ENCODE data around the gene SH3BP2. TPM values are rescaled to one million over a fixed set of nuclear protein-coding genes. Genes with fewer than 3 reads are reported as not detected.

SH3BP2 gene
- total RNA-seq, 1 donor = 23.3 TPM

- peak; percentile 78 for DNase-seq (ENCODE audit: low read depth)
- TF ChIP-seq, protein P1, sequence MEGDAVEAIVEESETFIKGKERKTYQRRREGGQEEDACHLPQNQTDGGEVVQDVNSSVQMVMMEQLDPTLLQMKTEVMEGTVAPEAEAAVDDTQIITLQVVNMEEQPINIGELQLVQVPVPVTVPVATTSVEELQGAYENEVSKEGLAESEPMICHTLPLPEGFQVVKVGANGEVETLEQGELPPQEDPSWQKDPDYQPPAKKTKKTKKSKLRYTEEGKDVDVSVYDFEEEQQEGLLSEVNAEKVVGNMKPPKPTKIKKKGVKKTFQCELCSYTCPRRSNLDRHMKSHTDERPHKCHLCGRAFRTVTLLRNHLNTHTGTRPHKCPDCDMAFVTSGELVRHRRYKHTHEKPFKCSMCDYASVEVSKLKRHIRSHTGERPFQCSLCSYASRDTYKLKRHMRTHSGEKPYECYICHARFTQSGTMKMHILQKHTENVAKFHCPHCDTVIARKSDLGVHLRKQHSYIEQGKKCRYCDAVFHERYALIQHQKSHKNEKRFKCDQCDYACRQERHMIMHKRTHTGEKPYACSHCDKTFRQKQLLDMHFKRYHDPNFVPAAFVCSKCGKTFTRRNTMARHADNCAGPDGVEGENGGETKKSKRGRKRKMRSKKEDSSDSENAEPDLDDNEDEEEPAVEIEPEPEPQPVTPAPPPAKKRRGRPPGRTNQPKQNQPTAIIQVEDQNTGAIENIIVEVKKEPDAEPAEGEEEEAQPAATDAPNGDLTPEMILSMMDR (IDR thresholded peaks at IDR 0.05; ENCODE audit: insufficient read depth, low read depth, low read length) = no peak
- H3K4me3 ChIP-seq (ENCODE audit: low read depth, low read length) = no peak overlapping the region
Observed at GRCh38 chr4:2800691-2801596, 8.1 kb downstream of the SH3BP2 start.

DNA sequence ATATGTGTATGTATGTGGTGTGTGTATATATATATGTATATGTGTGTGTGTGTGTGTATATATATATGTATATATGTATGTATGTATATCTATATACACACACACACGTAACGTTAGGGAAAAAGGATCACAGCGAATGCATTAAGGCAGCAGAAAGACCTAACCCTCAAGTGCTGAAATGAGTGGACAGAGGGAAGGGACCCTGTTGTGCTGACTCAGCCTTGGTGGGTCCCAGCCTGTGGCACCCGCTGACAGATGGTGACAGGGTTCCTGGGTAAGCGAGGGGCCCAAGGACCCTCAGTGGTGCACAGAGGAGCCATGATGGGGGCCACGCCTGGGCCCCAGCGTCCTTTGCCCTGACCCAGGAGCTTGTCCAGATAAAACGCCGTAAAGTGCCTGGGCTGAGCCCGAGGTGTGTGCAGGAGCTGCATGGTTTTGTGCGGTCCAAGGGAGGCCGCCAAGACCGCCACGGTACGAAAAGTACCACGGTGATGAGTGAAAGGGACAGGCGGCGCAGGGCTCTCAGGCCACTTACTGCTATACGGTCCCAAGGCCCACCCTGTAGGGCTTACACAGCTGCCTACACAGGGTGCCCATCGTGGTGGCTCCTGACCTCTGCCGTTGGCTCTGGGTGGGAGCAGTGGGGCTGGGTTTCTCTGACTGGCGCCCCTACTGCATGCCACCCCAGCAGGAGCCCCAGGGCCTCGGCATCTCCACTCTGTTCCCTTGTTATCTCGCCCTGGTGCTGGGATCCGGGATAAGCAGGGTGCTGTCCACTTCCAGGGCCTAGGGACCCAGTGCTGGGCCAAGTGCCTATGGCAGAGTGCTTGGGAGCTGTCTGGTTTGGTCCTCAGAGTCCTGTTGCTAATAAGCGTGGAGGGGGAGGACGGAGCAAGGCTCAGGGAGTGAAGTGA lies 10.0 kb downstream of the SH3BP2 start:
- H3K4me3 ChIP-seq (ENCODE audit: low read depth, low read length) = no peak overlapping the region
- TF ChIP-seq, protein P1 (IDR thresholded peaks at IDR 0.05; ENCODE audit: insufficient read depth, low read depth, low read length) = no peak
- DNase-seq (ENCODE audit: low read depth) = no peak

GRCh38 chr4:2803624-2804448 lies 11.0 kb downstream of the SH3BP2 start:
- H3K4me3 ChIP-seq (ENCODE audit: low read depth, low read length) = no peak overlapping the region
- peak; percentile 35 for DNase-seq (ENCODE audit: low read depth)
- TF ChIP-seq, protein P1 (IDR thresholded peaks at IDR 0.05; ENCODE audit: insufficient read depth, low read depth, low read length) = no peak

GRCh38 chr4:2804449-2804972 lies 11.6 kb downstream of the SH3BP2 start:
- no peak overlapping the region for H3K4me3 ChIP-seq (ENCODE audit: low read depth, low read length)
- TF ChIP-seq, protein P1 (IDR thresholded peaks at IDR 0.05; ENCODE audit: insufficient read depth, low read depth, low read length) = no peak
- no peak for DNase-seq (ENCODE audit: low read depth)

DNA sequence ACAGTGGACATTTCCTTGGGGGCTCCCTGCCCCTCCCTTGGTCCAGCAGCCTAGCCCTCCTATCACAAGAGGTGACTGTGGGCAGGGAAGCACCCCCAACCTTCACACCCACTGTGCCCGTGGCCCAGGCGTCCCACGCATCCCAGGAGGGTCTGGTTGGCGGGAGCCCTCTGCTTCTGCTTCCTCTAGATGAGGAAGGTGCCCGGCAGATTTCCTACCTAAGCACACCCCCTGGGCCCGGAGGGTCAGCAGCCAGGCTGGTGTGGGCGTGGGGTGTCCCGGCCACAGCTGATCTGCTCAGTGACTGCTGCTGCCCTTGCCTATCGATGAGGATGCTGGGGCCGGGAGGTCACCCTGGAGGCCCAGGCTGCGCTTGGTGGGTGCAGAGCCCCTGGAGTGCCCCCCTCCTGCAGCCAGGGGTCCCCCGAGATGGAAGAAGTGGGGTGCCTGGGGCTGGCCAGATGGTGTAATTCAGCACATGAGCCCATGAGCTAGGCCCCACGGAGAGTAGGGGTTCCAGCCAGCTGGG lies 12.2 kb downstream of the SH3BP2 start:
- DNase-seq (ENCODE audit: low read depth) = no peak
- TF ChIP-seq, protein P1 (IDR thresholded peaks at IDR 0.05; ENCODE audit: insufficient read depth, low read depth, low read length) = no peak
- H3K4me3 ChIP-seq (ENCODE audit: low read depth, low read length) = no peak overlapping the region

Measured in fibroblast of villous mesenchyme (primary cell).